NOMO-1 treated with dmso at 0.1 percent for 144 hours (cell line): ENCODE results near the gene ROPN1.

Experiments used
- DNase-seq: peaks from one replicate; lab custom pipeline; 2025; ENCODE audit not compliant: unreplicated experiment; lab: John Stamatoyannopoulos, UW

The ROPN1 gene

DNA sequence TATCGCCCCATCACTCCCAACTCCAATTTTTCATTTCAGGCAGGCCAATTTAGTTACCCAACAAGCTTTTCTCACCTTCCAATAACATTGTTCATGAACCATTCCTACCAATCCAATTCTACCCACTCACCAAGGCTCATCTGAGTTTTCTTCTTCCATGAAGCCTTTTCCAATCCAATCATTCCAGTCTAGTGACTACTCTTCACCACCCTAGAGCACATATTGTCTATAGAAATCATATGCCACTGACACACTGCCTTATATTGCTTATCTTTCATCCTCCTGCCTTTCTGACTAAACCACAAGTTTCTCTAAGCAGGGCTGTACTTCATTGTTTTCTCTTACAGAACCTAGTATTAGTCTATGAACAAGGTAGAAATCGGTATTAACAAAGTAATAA lies 42.3 kb downstream of the ROPN1 start:
- DNase-seq = no peak

DNA sequence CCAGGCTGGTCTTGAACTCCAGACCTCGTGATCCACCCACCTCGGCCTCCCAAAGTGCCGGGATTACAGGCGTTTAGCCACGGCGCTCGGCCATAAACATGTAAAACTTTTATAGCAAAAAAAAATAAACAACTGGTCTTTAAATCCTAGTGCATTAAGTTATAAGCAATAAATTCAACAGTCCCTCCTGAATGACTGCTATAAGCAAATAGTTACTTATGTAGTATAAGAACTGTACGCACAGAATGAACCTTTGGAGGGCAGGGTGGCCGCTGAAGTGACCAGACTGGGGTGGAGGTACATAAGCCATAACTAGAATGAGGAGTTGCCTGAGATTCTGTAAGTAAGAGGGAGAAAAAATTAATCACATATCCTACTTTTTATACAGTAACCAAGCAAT lies 43.5 kb downstream of the ROPN1 start:
- DNase-seq = no peak

DNA sequence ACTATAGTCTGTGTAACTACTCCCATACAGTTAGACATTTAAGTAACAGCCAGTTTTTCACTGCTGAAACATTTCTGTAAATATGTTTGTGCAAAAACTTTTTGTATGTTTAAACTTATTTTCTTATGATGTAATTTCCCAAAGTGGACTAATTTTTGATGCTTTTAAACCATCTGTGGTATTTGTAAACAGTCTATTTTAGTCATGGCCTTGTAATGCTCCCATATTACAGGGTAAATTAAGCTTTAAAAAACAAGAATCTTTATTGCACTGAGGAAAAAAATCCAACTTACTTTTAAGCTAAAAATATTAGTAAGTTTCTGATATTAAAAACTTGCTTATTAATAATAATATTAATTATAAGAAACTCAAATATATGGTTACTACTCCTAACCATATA lies 44.4 kb downstream of the ROPN1 start:
- DNase-seq = no peak

DNA sequence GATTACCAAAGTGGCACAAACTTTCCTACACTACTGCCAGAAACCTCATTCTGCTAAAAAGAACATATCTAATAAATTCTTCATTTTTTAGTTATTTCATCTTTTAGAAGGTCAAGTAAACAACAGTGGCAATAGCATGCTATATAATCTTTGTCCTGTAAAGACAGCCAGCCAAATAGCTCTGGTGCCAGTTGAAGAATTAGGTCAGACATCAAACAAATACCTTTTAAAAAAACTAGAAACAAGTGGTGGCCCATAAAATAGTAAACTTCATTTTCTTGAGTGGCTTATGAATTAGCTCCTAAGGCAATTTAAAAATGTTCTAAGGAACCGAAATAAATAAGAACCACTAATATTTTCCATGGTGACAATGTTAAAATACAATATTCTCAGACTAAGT lies 50.4 kb downstream of the ROPN1 start:
- no peak for DNase-seq

DNA sequence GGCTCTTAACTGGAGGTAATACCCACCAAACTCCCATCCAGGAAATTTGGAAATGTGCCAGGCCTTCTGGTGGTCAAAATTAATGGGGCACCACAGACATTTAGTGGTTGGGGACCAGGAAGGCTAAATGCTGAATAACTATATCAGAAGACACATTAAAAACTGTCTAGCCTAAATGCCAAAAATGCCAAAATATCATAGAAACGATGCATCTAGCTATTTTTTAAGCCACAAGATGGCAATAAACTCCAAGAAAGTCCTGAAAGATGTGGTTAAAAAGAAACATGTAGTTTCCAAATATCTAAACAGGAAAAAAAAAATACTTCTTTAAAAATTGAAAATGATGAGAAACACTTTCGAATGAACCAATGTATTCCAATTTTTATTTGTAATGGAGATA lies 50.8 kb downstream of the ROPN1 start:
- DNase-seq = no peak

DNA sequence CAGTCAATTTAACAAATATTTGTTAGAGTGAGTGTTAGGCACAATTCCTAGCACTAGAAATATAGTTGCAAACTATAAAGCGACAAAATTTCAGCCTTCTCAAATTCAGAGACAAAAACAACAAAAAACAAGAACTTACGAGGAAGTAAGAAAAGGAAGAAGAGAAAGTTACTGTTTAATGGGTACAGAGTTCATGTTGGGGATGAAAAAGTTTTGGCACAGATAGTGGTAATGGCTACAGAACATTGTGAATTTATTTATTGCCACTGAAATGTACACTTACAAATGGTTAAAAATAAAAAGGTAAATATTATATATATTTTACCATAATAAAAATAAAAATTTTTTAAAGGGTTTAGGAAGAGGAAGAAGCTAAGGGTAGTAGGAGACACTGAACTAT lies 52.2 kb downstream of the ROPN1 start:
- no peak for DNase-seq

DNA sequence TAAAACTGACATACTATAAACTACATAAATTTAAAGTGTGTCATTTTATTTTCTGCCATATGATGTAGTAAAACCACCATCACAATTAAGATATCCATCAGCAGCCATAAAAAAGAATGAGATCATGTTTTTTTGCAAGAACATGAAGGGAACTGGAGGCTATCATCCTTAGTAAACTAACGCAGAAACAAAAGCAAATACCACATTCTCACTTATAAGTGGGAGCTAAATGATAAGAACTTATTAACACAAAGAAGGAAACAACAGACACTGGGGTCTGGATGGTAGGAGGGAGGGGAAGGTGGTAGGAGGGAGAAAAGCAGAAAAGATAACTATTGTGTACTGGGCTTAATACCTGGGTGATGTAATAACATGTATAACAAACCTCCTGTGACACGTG lies 55.5 kb downstream of the ROPN1 start:
- DNase-seq = no peak

DNA sequence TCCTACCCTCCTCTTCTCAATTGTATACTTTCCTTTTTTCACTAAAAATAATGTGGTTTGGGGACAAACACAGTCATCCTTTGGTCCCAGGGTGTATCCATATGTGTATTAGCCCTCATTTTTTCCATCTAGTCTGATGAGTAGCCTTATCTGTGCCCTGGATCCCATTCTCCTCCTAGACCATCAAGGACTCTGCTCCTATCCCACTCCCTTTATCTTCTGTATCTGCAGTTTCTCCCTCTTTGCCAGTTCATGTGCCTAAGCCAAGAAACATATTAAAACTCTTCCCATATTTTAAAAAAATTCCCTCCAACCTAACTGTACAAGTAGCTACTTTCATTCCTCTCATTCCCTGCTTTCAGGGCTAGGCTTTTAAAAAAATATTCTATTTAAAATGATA lies 56.1 kb downstream of the ROPN1 start:
- DNase-seq = no peak

DNA sequence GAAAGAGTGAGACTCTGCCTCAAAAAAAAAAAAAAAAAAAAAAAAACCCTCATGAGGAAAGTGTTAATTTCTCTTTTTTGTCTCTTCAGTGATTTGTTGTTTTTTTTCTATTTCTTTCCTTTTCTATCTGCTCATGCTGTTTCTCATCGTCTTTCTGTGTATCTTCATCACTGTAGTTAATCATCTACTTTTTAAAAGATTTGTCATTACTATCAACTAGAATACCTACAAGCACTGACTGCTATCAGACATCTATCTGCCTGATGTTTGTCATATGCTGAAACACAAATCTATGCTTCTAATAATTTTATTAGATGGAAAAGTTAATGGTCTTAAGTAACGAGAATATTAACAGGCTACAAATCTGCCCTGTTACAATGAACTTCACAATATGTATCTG lies 57.7 kb downstream of the ROPN1 start:
- DNase-seq = no peak

DNA sequence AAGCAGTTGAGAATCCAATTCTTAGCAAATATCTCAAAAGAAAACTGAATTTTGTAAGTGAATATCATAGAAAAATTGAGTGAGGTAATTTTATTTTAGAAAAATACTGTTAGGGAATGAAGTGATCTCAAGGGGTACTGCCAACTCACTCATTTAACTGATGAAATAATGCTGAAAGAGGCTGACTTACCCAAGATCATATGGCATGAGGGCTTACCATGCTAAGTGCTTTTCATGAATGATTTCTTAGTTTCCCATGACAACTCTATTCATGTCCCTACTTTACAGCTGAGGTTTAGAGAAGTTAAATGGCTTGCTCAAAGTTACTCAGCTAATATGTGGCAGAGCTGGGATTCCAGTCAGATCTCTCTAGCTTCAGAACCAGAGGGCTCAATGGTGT lies 61.5 kb downstream of the ROPN1 start:
- no peak for DNase-seq

DNA sequence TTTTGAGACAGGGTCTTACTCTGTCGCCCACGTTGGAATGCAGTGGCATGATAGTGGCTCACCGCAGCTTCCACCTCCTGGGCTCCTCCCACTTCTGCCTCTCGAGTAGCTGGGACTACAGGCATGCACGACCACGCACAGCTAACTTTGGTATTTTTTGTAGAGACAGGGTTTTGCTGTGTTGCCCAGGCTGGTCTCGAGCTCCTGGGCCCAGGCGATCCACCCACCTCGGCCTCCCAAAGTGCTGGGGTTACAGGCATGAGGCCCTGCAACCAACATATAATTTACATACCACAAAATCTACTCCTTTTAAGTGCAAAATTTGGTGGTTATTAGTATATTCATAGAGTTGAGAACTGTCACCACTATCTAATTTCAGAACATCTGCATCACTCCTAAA lies 62.6 kb downstream of the ROPN1 start:
- DNase-seq = no peak

DNA sequence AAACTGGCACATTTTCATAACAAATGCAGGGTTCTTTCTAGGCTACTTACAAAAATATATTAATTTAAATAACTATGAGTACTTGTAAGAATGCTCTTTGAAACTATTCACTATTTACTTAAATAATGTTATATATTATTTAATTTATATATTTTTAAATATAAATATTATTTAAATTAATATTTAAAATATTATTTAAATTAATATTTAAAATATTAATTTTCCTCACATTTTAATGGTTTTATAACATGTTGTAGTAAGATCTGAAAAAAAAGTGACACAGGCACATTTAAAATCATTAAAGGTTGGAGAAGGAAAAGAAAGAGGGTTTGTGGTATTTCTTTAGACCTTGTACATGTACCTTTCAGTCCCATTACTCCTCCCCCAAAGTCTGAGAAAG lies 65.5 kb downstream of the ROPN1 start:
- DNase-seq = no peak

DNA sequence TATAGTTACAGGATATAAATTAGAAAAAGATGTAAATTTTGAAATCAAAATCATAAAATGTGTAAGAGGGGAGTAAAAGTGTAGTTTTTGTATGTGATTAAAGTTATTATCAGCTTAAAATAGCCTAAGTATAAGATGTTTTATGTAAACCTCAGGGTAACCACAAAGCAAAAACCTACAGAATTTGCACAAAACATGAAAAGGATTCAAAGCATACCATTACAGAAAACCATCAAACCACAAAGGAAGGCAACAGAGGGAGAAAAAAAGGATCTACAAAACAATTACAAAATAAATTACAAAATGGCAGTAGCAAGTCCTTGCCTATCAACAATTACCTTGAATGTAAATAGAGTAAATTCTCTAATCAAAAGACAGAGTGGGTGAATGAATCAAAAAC lies 71.1 kb downstream of the ROPN1 start:
- DNase-seq = no peak

DNA sequence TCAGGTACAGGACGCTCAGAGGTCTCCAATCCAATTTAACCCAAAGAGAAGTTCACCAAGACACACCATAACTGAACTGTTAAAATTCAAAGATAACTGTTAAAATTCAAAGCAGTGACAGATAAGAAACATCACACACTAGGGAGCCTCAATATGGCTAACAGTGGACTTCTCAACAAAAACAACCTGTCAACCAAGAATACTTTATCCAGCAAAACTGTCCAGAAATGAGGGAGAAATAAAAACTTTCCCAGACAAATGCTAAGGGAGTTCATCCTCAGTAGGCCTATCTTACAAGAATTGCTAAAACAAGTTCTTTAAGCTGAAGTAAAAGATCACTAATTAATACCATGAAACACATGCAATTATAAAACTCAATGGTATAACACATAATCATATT lies 71.5 kb downstream of the ROPN1 start:
- no peak for DNase-seq

DNA sequence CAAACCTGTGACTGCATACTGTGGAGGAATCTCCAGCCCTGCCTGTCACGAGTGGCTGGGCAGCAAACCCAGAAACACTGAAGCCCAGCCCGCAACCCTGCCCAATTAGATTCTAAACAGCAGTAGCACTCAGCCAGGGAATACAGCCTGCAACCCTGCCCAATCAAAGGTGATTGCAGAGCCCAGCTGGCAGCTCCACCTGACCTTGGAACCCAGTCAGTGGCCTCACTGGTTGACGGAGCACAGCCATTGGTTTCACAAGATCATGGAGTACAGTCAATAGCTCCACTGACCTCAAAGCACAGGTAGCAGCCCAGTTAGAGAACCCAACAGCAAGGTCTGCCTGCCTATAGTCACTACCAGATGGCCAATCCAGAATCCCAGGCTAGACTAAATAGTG lies 72.6 kb downstream of the ROPN1 start:
- DNase-seq = no peak
